ENCODE results near the gene CRYGS.
"Not testable (repeated sequence)": the region's sequence is repeated elsewhere in the genome, so short reads cannot be mapped to it uniquely, and the experiment has no call there.

Gene CRYGS

GRCh38 chr3:186519021-186519658 lies 25.0 kb downstream of the CRYGS start:
- no peak for DNase-seq (ENCODE audit: low read depth)

GRCh38 chr3:186517218-186517617 lies 27.0 kb downstream of the CRYGS start:
- DNase-seq (ENCODE audit: low read depth) = no peak

- DNase-seq (ENCODE audit: low read depth) = no peak
These were observed 27.5 kb downstream of the CRYGS start for GRCh38 chr3:186516646-186517045.

- no peak for DNase-seq (ENCODE audit: low read depth)
These were observed 29.1 kb downstream of the CRYGS start for GRCh38 chr3:186515125-186515524.

GRCh38 chr3:186514296-186515002 lies 29.7 kb downstream of the CRYGS start:
- no peak for DNase-seq (ENCODE audit: low read depth)

GRCh38 chr3:186513386-186513785 lies 30.8 kb downstream of the CRYGS start:
- no peak for DNase-seq (ENCODE audit: low read depth)

- no peak for DNase-seq (ENCODE audit: low read depth)
These were observed 31.4 kb downstream of the CRYGS start for GRCh38 chr3:186512570-186513302.

- DNase-seq (ENCODE audit: low read depth) = no peak
These were observed 32.5 kb downstream of the CRYGS start for GRCh38 chr3:186511702-186512101.

GRCh38 chr3:186511245-186511644 lies 32.9 kb downstream of the CRYGS start:
- DNase-seq (ENCODE audit: low read depth) = no peak

- no peak for DNase-seq (ENCODE audit: low read depth)
These were observed 33.7 kb downstream of the CRYGS start for GRCh38 chr3:186510374-186511079.

- no peak for DNase-seq (ENCODE audit: low read depth)
These were observed 34.8 kb downstream of the CRYGS start for GRCh38 chr3:186509423-186509822.

- DNase-seq (ENCODE audit: low read depth) = no peak
These were observed 37.3 kb downstream of the CRYGS start for GRCh38 chr3:186506857-186507256.

GRCh38 chr3:186506191-186506739 lies 37.9 kb downstream of the CRYGS start:
- DNase-seq (ENCODE audit: low read depth) = no peak

GRCh38 chr3:186502966-186503712 lies 41.0 kb downstream of the CRYGS start:
- no peak for DNase-seq (ENCODE audit: low read depth)

GRCh38 chr3:186502138-186502948 lies 41.8 kb downstream of the CRYGS start:
- DNase-seq (ENCODE audit: low read depth) = no peak

GRCh38 chr3:186499949-186500348 lies 44.2 kb downstream of the CRYGS start:
- not testable (repeated sequence) for DNase-seq (ENCODE audit: low read depth)

GRCh38 chr3:186498022-186498421 lies 46.2 kb downstream of the CRYGS start:
- DNase-seq (ENCODE audit: low read depth) = not testable (repeated sequence)

GRCh38 chr3:186497608-186498007 lies 46.6 kb downstream of the CRYGS start:
- no peak for DNase-seq (ENCODE audit: low read depth)

- no peak for DNase-seq (ENCODE audit: low read depth)
These were observed 47.5 kb downstream of the CRYGS start for GRCh38 chr3:186496635-186497034.

- no peak for DNase-seq (ENCODE audit: low read depth)
These were observed 48.2 kb downstream of the CRYGS start for GRCh38 chr3:186496016-186496415.
